ENCODE measurements around the gene ASB18. TPM values are rescaled to one million over a fixed set of nuclear protein-coding genes. Genes with fewer than 3 reads are reported as not detected.

Gene ASB18
- total RNA-seq, 1 experiment from 2014 or later, result not detected

DNA sequence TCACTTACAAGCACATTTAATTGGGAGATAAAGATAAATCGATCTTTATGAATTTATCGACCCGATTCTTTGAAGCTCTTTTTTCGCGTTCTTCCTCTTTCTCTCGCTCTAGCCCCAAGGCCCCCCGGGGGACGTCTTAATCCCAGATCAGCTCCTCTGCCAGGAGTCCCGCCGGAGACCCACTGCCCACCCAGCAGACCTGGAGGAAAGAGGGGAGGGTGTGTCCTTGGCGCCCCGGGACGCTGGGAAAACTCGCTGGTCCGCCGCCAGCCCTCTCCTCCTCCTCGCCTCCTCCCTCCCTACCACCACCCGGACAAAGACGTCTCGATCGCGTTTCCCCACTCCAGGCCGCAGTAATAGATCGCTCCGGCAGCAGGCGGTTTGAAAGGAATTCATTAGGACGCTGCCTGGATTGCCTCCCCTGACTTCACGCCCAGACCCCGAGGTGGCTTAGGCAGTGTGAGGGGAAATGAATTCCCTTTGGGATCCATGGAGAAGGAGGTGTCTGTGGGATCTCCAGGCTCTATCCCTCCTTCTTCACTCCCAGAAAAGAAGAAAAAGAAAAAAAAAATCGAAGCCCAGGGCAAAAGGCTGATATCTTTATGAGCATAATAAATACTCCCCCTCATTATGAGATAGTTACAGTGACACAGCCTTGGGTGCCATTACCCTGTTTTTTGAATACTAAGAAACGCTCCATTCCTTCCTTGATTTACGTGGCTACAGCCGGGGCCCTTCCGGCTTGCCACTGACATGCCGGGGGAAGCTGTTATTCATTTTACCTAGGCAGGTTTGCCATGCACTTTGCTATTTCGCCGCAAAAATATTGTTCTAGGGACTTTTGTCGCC is 94.2 kb downstream of the ASB18 start:
- peak overlapping the region; percentile 71 for H3K4me3 Mint-ChIP-seq
- peaks cover 69% of the 10 kb centered on the region for H3K4me1 Mint-ChIP-seq
- ATAC-seq (no peak), DNase-seq (ENCODE audit: low spot score) (peak; percentile 47)
- H3K27ac Mint-ChIP-seq, result no peak overlapping the region
- H3K9me3 Mint-ChIP-seq, result no peaks in the 10 kb centered on the region
- TF ChIP-seq ZNF263 (CRISPR knock-in tag; IDR thresholded peaks at IDR 0.05; ENCODE audit: low read depth) (no peak), CREB1 (CRISPR knock-in tag; IDR thresholded peaks at IDR 0.05) (no peak), EMX1 (CRISPR knock-in tag; IDR thresholded peaks at IDR 0.05) (no peak), GTF2I (CRISPR knock-in tag; conservative IDR thresholded peaks at IDR 0.05) (no peak), MXD4 (CRISPR knock-in tag; IDR thresholded peaks at IDR 0.05; ENCODE audit: borderline replicate concordance) (no peak), IRF2 (CRISPR knock-in tag; IDR thresholded peaks at IDR 0.05; ENCODE audit: borderline replicate concordance, low read depth) (no peak), ELF4 (CRISPR knock-in tag; IDR thresholded peaks at IDR 0.05; ENCODE audit: low read depth) (no peak), SMAD4 (CRISPR knock-in tag; IDR thresholded peaks at IDR 0.05) (no peak), TP53 (CRISPR knock-in tag; IDR thresholded peaks at IDR 0.05) (no peak), JUN (CRISPR knock-in tag; IDR thresholded peaks at IDR 0.05) (no peak), SP1 (CRISPR knock-in tag; conservative IDR thresholded peaks at IDR 0.05) (no peak), TCF7 (CRISPR knock-in tag; IDR thresholded peaks at IDR 0.05; ENCODE audit: low read depth) (no peak), NFE2L1 (CRISPR knock-in tag; IDR thresholded peaks at IDR 0.05) (no peak), ZNF671 (CRISPR knock-in tag; IDR thresholded peaks at IDR 0.05) (no peak), RORB (CRISPR knock-in tag; IDR thresholded peaks at IDR 0.05) (no peak), NR3C1 (CRISPR knock-in tag; conservative IDR thresholded peaks at IDR 0.05; ENCODE audit: low read depth) (no peak)
- TF ChIP-seq, protein P1, sequence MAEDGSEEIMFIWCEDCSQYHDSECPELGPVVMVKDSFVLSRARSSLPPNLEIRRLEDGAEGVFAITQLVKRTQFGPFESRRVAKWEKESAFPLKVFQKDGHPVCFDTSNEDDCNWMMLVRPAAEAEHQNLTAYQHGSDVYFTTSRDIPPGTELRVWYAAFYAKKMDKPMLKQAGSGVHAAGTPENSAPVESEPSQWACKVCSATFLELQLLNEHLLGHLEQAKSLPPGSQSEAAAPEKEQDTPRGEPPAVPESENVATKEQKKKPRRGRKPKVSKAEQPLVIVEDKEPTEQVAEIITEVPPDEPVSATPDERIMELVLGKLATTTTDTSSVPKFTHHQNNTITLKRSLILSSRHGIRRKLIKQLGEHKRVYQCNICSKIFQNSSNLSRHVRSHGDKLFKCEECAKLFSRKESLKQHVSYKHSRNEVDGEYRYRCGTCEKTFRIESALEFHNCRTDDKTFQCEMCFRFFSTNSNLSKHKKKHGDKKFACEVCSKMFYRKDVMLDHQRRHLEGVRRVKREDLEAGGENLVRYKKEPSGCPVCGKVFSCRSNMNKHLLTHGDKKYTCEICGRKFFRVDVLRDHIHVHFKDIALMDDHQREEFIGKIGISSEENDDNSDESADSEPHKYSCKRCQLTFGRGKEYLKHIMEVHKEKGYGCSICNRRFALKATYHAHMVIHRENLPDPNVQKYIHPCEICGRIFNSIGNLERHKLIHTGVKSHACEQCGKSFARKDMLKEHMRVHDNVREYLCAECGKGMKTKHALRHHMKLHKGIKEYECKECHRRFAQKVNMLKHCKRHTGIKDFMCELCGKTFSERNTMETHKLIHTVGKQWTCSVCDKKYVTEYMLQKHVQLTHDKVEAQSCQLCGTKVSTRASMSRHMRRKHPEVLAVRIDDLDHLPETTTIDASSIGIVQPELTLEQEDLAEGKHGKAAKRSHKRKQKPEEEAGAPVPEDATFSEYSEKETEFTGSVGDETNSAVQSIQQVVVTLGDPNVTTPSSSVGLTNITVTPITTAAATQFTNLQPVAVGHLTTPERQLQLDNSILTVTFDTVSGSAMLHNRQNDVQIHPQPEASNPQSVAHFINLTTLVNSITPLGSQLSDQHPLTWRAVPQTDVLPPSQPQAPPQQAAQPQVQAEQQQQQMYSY (CRISPR knock-in tag; IDR thresholded peaks at IDR 0.05), result no peak
- TF ChIP-seq, protein P2, sequence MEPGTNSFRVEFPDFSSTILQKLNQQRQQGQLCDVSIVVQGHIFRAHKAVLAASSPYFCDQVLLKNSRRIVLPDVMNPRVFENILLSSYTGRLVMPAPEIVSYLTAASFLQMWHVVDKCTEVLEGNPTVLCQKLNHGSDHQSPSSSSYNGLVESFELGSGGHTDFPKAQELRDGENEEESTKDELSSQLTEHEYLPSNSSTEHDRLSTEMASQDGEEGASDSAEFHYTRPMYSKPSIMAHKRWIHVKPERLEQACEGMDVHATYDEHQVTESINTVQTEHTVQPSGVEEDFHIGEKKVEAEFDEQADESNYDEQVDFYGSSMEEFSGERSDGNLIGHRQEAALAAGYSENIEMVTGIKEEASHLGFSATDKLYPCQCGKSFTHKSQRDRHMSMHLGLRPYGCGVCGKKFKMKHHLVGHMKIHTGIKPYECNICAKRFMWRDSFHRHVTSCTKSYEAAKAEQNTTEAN (CRISPR knock-in tag; IDR thresholded peaks at IDR 0.05), result no peak
- TF ChIP-seq, protein P3, sequence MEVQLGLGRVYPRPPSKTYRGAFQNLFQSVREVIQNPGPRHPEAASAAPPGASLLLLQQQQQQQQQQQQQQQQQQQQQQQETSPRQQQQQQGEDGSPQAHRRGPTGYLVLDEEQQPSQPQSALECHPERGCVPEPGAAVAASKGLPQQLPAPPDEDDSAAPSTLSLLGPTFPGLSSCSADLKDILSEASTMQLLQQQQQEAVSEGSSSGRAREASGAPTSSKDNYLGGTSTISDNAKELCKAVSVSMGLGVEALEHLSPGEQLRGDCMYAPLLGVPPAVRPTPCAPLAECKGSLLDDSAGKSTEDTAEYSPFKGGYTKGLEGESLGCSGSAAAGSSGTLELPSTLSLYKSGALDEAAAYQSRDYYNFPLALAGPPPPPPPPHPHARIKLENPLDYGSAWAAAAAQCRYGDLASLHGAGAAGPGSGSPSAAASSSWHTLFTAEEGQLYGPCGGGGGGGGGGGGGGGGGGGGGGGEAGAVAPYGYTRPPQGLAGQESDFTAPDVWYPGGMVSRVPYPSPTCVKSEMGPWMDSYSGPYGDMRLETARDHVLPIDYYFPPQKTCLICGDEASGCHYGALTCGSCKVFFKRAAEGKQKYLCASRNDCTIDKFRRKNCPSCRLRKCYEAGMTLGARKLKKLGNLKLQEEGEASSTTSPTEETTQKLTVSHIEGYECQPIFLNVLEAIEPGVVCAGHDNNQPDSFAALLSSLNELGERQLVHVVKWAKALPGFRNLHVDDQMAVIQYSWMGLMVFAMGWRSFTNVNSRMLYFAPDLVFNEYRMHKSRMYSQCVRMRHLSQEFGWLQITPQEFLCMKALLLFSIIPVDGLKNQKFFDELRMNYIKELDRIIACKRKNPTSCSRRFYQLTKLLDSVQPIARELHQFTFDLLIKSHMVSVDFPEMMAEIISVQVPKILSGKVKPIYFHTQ (CRISPR knock-in tag; IDR thresholded peaks at IDR 0.05), result no peak
- TF ChIP-seq, protein P4, sequence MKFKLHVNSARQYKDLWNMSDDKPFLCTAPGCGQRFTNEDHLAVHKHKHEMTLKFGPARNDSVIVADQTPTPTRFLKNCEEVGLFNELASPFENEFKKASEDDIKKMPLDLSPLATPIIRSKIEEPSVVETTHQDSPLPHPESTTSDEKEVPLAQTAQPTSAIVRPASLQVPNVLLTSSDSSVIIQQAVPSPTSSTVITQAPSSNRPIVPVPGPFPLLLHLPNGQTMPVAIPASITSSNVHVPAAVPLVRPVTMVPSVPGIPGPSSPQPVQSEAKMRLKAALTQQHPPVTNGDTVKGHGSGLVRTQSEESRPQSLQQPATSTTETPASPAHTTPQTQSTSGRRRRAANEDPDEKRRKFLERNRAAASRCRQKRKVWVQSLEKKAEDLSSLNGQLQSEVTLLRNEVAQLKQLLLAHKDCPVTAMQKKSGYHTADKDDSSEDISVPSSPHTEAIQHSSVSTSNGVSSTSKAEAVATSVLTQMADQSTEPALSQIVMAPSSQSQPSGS (CRISPR knock-in tag; IDR thresholded peaks at IDR 0.05; ENCODE audit: borderline replicate concordance, low read depth), result no peak
- POLR2A ChIA-PET, result interaction anchor here (0.6 to 1.5 kb wide), 2 partner anchors 11 to 414 kb away, joined by 3 to 4 read pairs; no protein-coding TSS in a partner anchor
- CTCF ChIA-PET, result interaction anchor here (0.8 to 3.5 kb wide), 9 partner anchors 8 to 391 kb away, joined by 3 to 35 read pairs (median 5); no protein-coding TSS in a partner anchor
- H3K27me3 Mint-ChIP-seq (ENCODE audit: low read depth), result peaks cover 90% of the 10 kb centered on the region
- peaks cover 6% of the 10 kb centered on the region for H3K36me3 Mint-ChIP-seq

Measured in WTC11 (cell line).